ENCODE results near the gene PGM2. TPM values are rescaled to one million over a fixed set of nuclear protein-coding genes. Genes with fewer than 3 reads are reported as not detected.

Gene PGM2
- 7.1 TPM for polyA plus RNA-seq (2013, experiment 1 of 2)
- 6.9 TPM for polyA plus RNA-seq (2013, experiment 2 of 2)

DNA sequence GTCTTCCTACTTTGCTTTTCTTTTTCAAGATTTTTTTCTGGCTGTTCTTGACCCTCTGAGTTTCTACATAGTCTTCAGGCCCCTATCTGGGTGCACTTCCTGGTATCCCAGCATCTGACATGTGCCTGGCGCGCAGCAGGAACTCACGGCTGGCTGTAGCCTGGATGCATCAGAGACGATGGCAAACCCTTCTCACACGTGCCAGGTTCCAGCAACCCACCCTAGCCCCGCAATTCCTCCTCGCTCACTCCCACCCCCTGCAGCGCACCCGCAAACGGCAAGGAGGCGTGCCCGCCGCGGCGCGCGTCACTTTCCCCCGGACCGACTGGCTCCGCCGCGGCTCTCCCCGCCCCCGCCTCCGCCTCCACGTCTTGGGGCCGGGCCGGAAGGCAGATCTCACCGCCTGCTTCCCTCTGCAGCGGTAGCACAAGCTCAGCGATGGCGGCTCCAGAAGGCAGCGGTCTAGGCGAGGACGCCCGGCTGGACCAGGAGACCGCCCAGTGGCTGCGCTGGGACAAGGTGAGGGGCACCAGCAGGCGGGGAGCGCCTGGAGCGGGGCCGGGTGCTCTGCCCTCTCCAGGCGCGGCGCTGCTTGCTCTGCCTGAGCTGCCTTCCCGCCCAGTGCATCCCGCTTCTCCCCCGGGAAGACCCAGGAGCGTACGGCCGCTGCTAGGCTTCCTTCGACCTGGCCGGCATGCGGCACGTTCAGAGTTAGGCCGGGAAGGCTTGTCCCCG is at the start of gene PGM2:
TSS of gene PGM2 (plus strand) at position 392 of the 735 bp plus-strand sequence. CDS start at position 439, 47 bp downstream.
- Histone ChIP-seq H4K8ac (ENCODE audit: low read length) (peak within 1 kb of the TSS; percentile 16), H3K14ac (ENCODE audit: low read length in 2 of 2) (peak within 1 kb of the TSS in 1 of 2 experiments; percentile 57), H3K36me3 (ENCODE audit: control insufficient read depth in 1 of 2, insufficient read depth in 2 of 2, low read depth in 1 of 2, low read length in 2 of 2) (peaks cover 0 to 15% of the 10 kb centered on the region in 2 experiments), H3K27me3 (ENCODE audit: control insufficient read depth in 1 of 2, insufficient read depth in 1 of 2, low read length in 2 of 2) (no peaks in the 10 kb centered on the region), H3K4me1 (ENCODE audit: control insufficient read depth, insufficient read depth, low read depth, low read length) (peaks cover 3% of the 10 kb centered on the region), H3K4me2 (ENCODE audit: low read length, poor library complexity, severe bottlenecking) (peak within 1 kb of the TSS; percentile 92), H3K4ac (ENCODE audit: low read depth in 1 of 2, low read length in 2 of 2) (peak within 1 kb of the TSS in 1 of 2 experiments; percentile 12), H2BK120ac (ENCODE audit: low read depth, low read length) (no peak within 1 kb of the TSS), H3K27ac (ENCODE audit: low read length, poor library complexity, severe bottlenecking) (peak within 1 kb of the TSS; percentile 40), H2BK15ac (ENCODE audit: low read depth, poor library complexity, severe bottlenecking) (no peak within 1 kb of the TSS), H3K4me3 (ENCODE audit: insufficient read depth in 1 of 2, low read depth in 1 of 2, low read length in 2 of 2) (peak within 1 kb of the TSS; percentile 79 to 86), H2AFZ (ENCODE audit: low read depth, low read length) (peak within 1 kb of the TSS; percentile 87), H3K9ac (ENCODE audit: low read length) (peak within 1 kb of the TSS; percentile 85), H3K79me1 (replicated peaks; ENCODE audit: low read length, poor library complexity, severe bottlenecking) (peaks cover 18% of the 10 kb centered on the region), H2AK5ac (ENCODE audit: low read length, severe bottlenecking) (no peak within 1 kb of the TSS), H4K91ac (ENCODE audit: low read length) (no peak within 1 kb of the TSS), H3K18ac (ENCODE audit: low read depth in 1 of 2, low read length in 2 of 2) (peak within 1 kb of the TSS; percentile 11 to 90), H3K9me3 (ENCODE audit: control insufficient read depth, low read length) (no peaks in the 10 kb centered on the region), H2BK12ac (ENCODE audit: low read length in 2 of 2) (peak within 1 kb of the TSS in 1 of 2 experiments; percentile 70), H3K23ac (ENCODE audit: low read length in 2 of 2) (peak within 1 kb of the TSS in 1 of 2 experiments; percentile 63), H2BK5ac (ENCODE audit: low read depth, low read length, poor library complexity, severe bottlenecking) (no peak within 1 kb of the TSS)
- WGBS: under 1% methylated on average over 57 of the region's 57 CpGs
- peak; percentile 81 for DNase-seq

DNA sequence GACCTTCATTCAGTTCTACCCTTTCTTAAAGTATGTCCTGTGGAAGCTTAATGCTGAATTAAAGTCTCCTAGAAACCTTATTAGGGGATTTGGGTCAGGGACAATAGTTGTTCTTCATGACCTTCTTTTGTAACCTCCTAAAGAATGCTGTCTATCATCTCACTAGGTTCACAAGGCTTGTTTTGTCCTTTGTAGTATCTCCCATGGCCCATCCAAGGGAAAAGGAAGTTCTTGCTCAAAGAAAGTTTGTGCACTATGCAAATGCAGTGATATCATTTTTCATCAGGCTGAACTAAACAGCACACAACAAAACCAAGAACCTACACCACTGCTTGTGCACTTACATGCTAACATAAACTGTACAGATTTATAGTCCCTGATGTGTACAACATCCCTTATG is 46.6 kb upstream of the PGM2 start:
- H3K18ac ChIP-seq (ENCODE audit: low read depth in 1 of 2, low read length in 2 of 2): no peak overlapping the region
- DNase-seq: no peak
- no peaks in the 10 kb centered on the region for H3K79me1 ChIP-seq (replicated peaks; ENCODE audit: low read length, poor library complexity, severe bottlenecking)
- no peak overlapping the region for H3K4me2 ChIP-seq (ENCODE audit: low read length, poor library complexity, severe bottlenecking)
- no peak overlapping the region for H2BK15ac ChIP-seq (ENCODE audit: low read depth, poor library complexity, severe bottlenecking)
- H3K9ac ChIP-seq (ENCODE audit: low read length): no peak overlapping the region
- no peaks in the 10 kb centered on the region for H3K4me1 ChIP-seq (ENCODE audit: control insufficient read depth, insufficient read depth, low read depth, low read length)
- H4K91ac ChIP-seq (ENCODE audit: low read length): no peak overlapping the region
- no peak overlapping the region for H2BK12ac ChIP-seq (ENCODE audit: low read length in 2 of 2)
- no peak overlapping the region for H2BK120ac ChIP-seq (ENCODE audit: low read depth, low read length)
- H3K36me3 ChIP-seq (ENCODE audit: control insufficient read depth in 1 of 2, insufficient read depth in 2 of 2, low read depth in 1 of 2, low read length in 2 of 2): no peaks in the 10 kb centered on the region
- no peak overlapping the region for H2AK5ac ChIP-seq (ENCODE audit: low read length, severe bottlenecking)
- H2AFZ ChIP-seq (ENCODE audit: low read depth, low read length): no peak overlapping the region
- no peaks in the 10 kb centered on the region for H3K9me3 ChIP-seq (ENCODE audit: control insufficient read depth, low read length)
- no peak overlapping the region for H3K4me3 ChIP-seq (ENCODE audit: insufficient read depth in 1 of 2, low read depth in 1 of 2, low read length in 2 of 2)
- no peak overlapping the region for H3K4ac ChIP-seq (ENCODE audit: low read depth in 1 of 2, low read length in 2 of 2)
- H3K14ac ChIP-seq (ENCODE audit: low read length in 2 of 2): no peak overlapping the region
- no peak overlapping the region for H4K8ac ChIP-seq (ENCODE audit: low read length)
- H3K27me3 ChIP-seq (ENCODE audit: control insufficient read depth in 1 of 2, insufficient read depth in 1 of 2, low read length in 2 of 2): peaks cover 0 to 4% of the 10 kb centered on the region in 2 experiments
- no peak overlapping the region for H3K27ac ChIP-seq (ENCODE audit: low read length, poor library complexity, severe bottlenecking)
- no peak overlapping the region for H2BK5ac ChIP-seq (ENCODE audit: low read depth, low read length, poor library complexity, severe bottlenecking)
- H3K23ac ChIP-seq (ENCODE audit: low read length in 2 of 2): no peak overlapping the region

DNA sequence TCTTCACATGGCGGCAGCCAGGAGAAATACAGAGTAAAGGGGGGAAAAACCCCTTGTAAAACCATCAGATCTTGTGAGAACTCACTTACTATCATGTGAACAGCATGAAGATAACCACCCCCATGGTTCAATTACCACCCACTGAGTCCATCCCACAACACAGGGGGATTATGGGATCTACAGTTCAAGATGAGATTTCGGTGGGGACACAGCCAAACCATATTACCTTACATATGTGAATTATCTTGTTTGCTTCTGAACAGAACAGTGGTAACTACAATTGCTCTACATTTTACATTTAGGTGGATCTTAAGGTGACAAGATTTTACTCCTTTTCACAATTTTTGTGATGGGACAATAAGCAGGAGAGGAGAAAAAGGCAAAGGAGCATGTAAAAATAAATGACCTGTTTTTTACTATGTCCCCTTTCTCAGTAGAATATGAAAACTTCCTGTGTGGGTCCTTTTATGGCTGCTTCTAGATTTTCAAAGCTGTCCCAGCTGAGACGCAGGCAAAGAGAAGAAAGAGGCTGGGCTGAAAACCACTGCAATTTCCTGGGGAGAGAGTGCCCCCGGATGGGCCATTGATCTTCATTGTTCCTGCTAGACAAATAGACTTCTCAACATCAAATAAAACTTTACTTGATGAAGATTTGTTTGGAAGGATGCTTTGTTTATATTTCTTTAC is 45.9 kb upstream of the PGM2 start:
- no peak overlapping the region for H3K4me3 ChIP-seq (ENCODE audit: insufficient read depth in 1 of 2, low read depth in 1 of 2, low read length in 2 of 2)
- H2BK15ac ChIP-seq (ENCODE audit: low read depth, poor library complexity, severe bottlenecking): no peak overlapping the region
- no peak overlapping the region for H3K14ac ChIP-seq (ENCODE audit: low read length in 2 of 2)
- no peaks in the 10 kb centered on the region for H3K79me1 ChIP-seq (replicated peaks; ENCODE audit: low read length, poor library complexity, severe bottlenecking)
- no peaks in the 10 kb centered on the region for H3K9me3 ChIP-seq (ENCODE audit: control insufficient read depth, low read length)
- H2AK5ac ChIP-seq (ENCODE audit: low read length, severe bottlenecking): no peak overlapping the region
- H3K27ac ChIP-seq (ENCODE audit: low read length, poor library complexity, severe bottlenecking): no peak overlapping the region
- no peak overlapping the region for H3K23ac ChIP-seq (ENCODE audit: low read length in 2 of 2)
- H3K9ac ChIP-seq (ENCODE audit: low read length): no peak overlapping the region
- no peak for DNase-seq
- no peak overlapping the region for H2BK120ac ChIP-seq (ENCODE audit: low read depth, low read length)
- H2AFZ ChIP-seq (ENCODE audit: low read depth, low read length): no peak overlapping the region
- H3K27me3 ChIP-seq (ENCODE audit: control insufficient read depth in 1 of 2, insufficient read depth in 1 of 2, low read length in 2 of 2): peaks cover 7 to 10% of the 10 kb centered on the region in 2 experiments
- no peak overlapping the region for H2BK12ac ChIP-seq (ENCODE audit: low read length in 2 of 2)
- no peak overlapping the region for H3K4me2 ChIP-seq (ENCODE audit: low read length, poor library complexity, severe bottlenecking)
- no peak overlapping the region for H3K18ac ChIP-seq (ENCODE audit: low read depth in 1 of 2, low read length in 2 of 2)
- no peak overlapping the region for H4K91ac ChIP-seq (ENCODE audit: low read length)
- H2BK5ac ChIP-seq (ENCODE audit: low read depth, low read length, poor library complexity, severe bottlenecking): no peak overlapping the region
- no peaks in the 10 kb centered on the region for H3K36me3 ChIP-seq (ENCODE audit: control insufficient read depth in 1 of 2, insufficient read depth in 2 of 2, low read depth in 1 of 2, low read length in 2 of 2)
- no peak overlapping the region for H4K8ac ChIP-seq (ENCODE audit: low read length)
- H3K4me1 ChIP-seq (ENCODE audit: control insufficient read depth, insufficient read depth, low read depth, low read length): no peaks in the 10 kb centered on the region
- 6% methylated on average over 1 of the region's 4 CpGs for WGBS
- H3K4ac ChIP-seq (ENCODE audit: low read depth in 1 of 2, low read length in 2 of 2): no peak overlapping the region

DNA sequence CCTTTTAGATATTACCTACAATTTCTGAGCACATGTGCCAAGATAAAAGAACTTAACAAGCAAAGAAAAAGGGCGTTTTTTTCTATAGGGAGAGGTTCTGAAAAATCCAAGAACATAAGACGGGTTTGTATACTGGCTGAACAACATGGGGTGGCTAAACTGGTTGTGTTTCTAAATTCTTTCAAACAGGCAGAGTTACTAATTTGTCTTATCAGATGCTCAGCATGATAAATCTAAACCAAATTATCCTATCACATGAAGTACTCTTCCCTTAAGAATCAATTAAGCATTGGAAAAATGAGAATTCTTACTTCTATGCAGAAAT is 45.4 kb upstream of the PGM2 start:
- no peak overlapping the region for H2AFZ ChIP-seq (ENCODE audit: low read depth, low read length)
- no peak overlapping the region for H3K23ac ChIP-seq (ENCODE audit: low read length in 2 of 2)
- no peak overlapping the region for H3K18ac ChIP-seq (ENCODE audit: low read depth in 1 of 2, low read length in 2 of 2)
- H3K4me1 ChIP-seq (ENCODE audit: control insufficient read depth, insufficient read depth, low read depth, low read length): no peaks in the 10 kb centered on the region
- 86% methylated on average over 2 of the region's 2 CpGs for WGBS
- H3K14ac ChIP-seq (ENCODE audit: low read length in 2 of 2): no peak overlapping the region
- H3K27ac ChIP-seq (ENCODE audit: low read length, poor library complexity, severe bottlenecking): no peak overlapping the region
- no peak overlapping the region for H2BK5ac ChIP-seq (ENCODE audit: low read depth, low read length, poor library complexity, severe bottlenecking)
- H3K4me2 ChIP-seq (ENCODE audit: low read length, poor library complexity, severe bottlenecking): no peak overlapping the region
- no peaks in the 10 kb centered on the region for H3K9me3 ChIP-seq (ENCODE audit: control insufficient read depth, low read length)
- H3K36me3 ChIP-seq (ENCODE audit: control insufficient read depth in 1 of 2, insufficient read depth in 2 of 2, low read depth in 1 of 2, low read length in 2 of 2): no peaks in the 10 kb centered on the region
- H2AK5ac ChIP-seq (ENCODE audit: low read length, severe bottlenecking): no peak overlapping the region
- H3K9ac ChIP-seq (ENCODE audit: low read length): no peak overlapping the region
- H2BK12ac ChIP-seq (ENCODE audit: low read length in 2 of 2): no peak overlapping the region
- H2BK120ac ChIP-seq (ENCODE audit: low read depth, low read length): no peak overlapping the region
- H4K8ac ChIP-seq (ENCODE audit: low read length): no peak overlapping the region
- H3K4ac ChIP-seq (ENCODE audit: low read depth in 1 of 2, low read length in 2 of 2): no peak overlapping the region
- H2BK15ac ChIP-seq (ENCODE audit: low read depth, poor library complexity, severe bottlenecking): no peak overlapping the region
- H3K27me3 ChIP-seq (ENCODE audit: control insufficient read depth in 1 of 2, insufficient read depth in 1 of 2, low read length in 2 of 2): peaks cover 10% of the 10 kb centered on the region in 2 experiments
- no peak for DNase-seq
- no peaks in the 10 kb centered on the region for H3K79me1 ChIP-seq (replicated peaks; ENCODE audit: low read length, poor library complexity, severe bottlenecking)
- no peak overlapping the region for H4K91ac ChIP-seq (ENCODE audit: low read length)
- no peak overlapping the region for H3K4me3 ChIP-seq (ENCODE audit: insufficient read depth in 1 of 2, low read depth in 1 of 2, low read length in 2 of 2)

Measured in mesenchymal stem cell (in vitro differentiated cells and primary cell).